Sigmoid colon (tissue), 7 donors: ENCODE results near the gene GRIK4. TPM values are rescaled to one million over a fixed set of nuclear protein-coding genes. Genes with fewer than 3 reads are reported as not detected.

Experiments
- DNase-seq: peaks from one replicate; pipeline ENCODE4 v3.0.0-alpha.2; 2019
- H3K27ac ChIP-seq, 4 donors: fragments of 200-600 bp; sonication (generic); one replicate each; pipeline ENCODE4 v1.5.1; 2016 to 2019; ENCODE audit warnings: mild to moderate bottlenecking in 1 of 4
- H3K27me3 ChIP-seq, 3 donors: fragments of 200-600 bp; sonication (generic); one replicate each; pipeline ENCODE4 v1.5.1; 2019; ENCODE audit warnings: mild to moderate bottlenecking in 1 of 3
- H3K36me3 ChIP-seq, 4 donors: fragments of 200-600 bp; sonication (generic); one replicate each; pipeline ENCODE4 v1.5.1; 2016 to 2019
- H3K4me1 ChIP-seq, 4 donors: fragments of 200-600 bp; sonication (generic); one replicate each; pipeline ENCODE4 v1.5.1; 2017 to 2019
- H3K4me3 ChIP-seq, 4 donors: fragments of 200-600 bp; sonication (generic); one replicate each; pipeline ENCODE4 v1.5.1; 2017 to 2019; ENCODE audit warnings: mild to moderate bottlenecking in 2 of 4, moderate library complexity in 1 of 4
- H3K9me3 ChIP-seq, 4 donors: fragments of 200-600 bp in 3 of 4; sonication (generic) in 3 of 4; one replicate each; pipeline versions ENCODE4 v1.5.1 to v1.6.1; 2013 to 2019
- EP300 ChIP-seq, 4 donors: sonication (generic); formaldehyde crosslinking; IDR thresholded peaks; one replicate each; pipeline ENCODE4 v1.6.1; 2017; ENCODE audit warnings: antibody characterized with exemption in 4 of 4
- POLR2A ChIP-seq, 2 donors: fragments of 450-650 bp; IDR thresholded peaks; one replicate each; pipeline ENCODE4 v1.6.1; 2016; ENCODE audit warnings: antibody characterized with exemption in 2 of 2, mild to moderate bottlenecking in 2 of 2, moderate library complexity in 2 of 2
- POLR2AphosphoS5 ChIP-seq, 4 donors: sonication (generic); formaldehyde crosslinking; IDR thresholded peaks; one replicate each; pipeline ENCODE4 v1.6.1; 2017; ENCODE audit warnings: antibody characterized with exemption in 4 of 4
- WGBS, 2 donors: extraction: QIAGEN DNeasy Blood & Tissue Kit; methylation state at CpG; one replicate each; pipeline ENCODE4 v1.1.7; 2013; 5-methylcytosine and 5-hydroxymethylcytosine counted together
- intact Hi-C: fragments of 100-400 bp; cut with DNase I; formaldehyde crosslinking; loops from one replicate; pipeline ENCODE4 v1.15.1; 2023
- polyA plus RNA-seq, 3 donors: library from polyadenylated mRNA; stranded (reverse); fragments of 200-250 nt; gene quantifications; one replicate each; pipeline ENCODE4 v1.2.3, GENCODE V29; 2013
- total RNA-seq, 4 donors: library from RNA; depleted of rRNA; stranded (reverse); fragments of >200 nt; gene quantifications; one replicate each; pipeline ENCODE4 v1.1.0, GENCODE V29; 2016
- TF ChIP-seq, protein P1 (sequence below), 4 experiments: fragments of 450-650 bp in 3 of 4; fragments of 200-600 bp in 1 of 4; IDR thresholded peaks; one replicate each; pipeline ENCODE4 v1.5.1; 2016 to 2019; ENCODE audit warnings: antibody characterized with exemption in 4 of 4, mild to moderate bottlenecking in 3 of 4, moderate library complexity in 2 of 4
- donor health status: healthy with polysubstance abuse.
- donor health status: Bipolar disorder and iron deficiency.
- donor health status: healthy.

Gene GRIK4
- total and polyA plus RNA-seq, 7 donors, result 0.10 to 0.36 (median 0.27) TPM; not detected in 4

DNA sequence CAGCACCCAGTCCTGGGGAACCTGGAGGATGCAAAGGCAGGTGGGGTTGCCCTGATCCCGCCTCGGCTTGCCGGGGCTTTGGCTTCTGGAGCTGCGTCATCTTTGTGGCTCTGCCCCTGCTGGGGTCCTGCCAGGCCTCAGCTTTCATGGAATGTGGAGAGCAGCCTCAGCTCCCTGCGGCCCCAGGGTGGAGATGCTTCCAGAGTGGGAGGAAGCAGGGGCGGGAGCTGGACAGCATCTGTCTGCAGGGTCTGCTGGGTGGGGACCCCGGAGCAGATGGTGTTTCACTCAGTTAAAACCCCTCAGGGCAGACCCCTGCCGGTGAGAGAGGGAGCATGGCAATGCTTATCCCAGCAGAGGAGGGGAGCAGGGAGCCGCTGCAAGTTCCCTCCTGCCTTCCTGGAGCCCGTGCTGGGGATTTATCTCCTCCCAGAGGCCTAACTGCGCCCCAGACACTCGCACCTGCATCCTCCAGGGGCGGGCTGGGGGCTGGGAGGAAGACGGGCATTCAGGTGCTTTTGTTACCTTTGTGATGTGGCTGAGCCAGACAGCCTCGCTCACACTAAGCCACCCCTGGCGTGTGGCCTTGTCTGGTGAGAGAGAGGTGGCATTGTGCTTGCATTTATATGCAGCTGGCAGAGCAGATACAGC is 15.7 kb downstream of the GRIK4 start:
- no peaks in the 10 kb centered on the region for H3K9me3 ChIP-seq
- DNase-seq, result no peak
- peaks cover 0 to 4% (median 0%) of the 10 kb centered on the region in 4 donors for H3K4me1 ChIP-seq
- WGBS, 2 donors, result 13 to 47% methylated on average over 16 of the region's 16 CpGs
- no peak overlapping the region for H3K4me3 ChIP-seq
- no peak overlapping the region for H3K27ac ChIP-seq
- intact Hi-C loops, result no loop called here
- H3K36me3 ChIP-seq, result no peaks in the 10 kb centered on the region
- TF ChIP-seq POLR2AphosphoS5 (IDR thresholded peaks at IDR 0.05), result no peak
- TF ChIP-seq POLR2A (IDR thresholded peaks at IDR 0.05), result no peak
- TF ChIP-seq EP300 (IDR thresholded peaks at IDR 0.05), result no peak
- TF ChIP-seq, protein P1, sequence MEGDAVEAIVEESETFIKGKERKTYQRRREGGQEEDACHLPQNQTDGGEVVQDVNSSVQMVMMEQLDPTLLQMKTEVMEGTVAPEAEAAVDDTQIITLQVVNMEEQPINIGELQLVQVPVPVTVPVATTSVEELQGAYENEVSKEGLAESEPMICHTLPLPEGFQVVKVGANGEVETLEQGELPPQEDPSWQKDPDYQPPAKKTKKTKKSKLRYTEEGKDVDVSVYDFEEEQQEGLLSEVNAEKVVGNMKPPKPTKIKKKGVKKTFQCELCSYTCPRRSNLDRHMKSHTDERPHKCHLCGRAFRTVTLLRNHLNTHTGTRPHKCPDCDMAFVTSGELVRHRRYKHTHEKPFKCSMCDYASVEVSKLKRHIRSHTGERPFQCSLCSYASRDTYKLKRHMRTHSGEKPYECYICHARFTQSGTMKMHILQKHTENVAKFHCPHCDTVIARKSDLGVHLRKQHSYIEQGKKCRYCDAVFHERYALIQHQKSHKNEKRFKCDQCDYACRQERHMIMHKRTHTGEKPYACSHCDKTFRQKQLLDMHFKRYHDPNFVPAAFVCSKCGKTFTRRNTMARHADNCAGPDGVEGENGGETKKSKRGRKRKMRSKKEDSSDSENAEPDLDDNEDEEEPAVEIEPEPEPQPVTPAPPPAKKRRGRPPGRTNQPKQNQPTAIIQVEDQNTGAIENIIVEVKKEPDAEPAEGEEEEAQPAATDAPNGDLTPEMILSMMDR (IDR thresholded peaks at IDR 0.05), result no peak
- peaks cover 0 to 11% (median 0%) of the 10 kb centered on the region in 3 donors for H3K27me3 ChIP-seq

DNA sequence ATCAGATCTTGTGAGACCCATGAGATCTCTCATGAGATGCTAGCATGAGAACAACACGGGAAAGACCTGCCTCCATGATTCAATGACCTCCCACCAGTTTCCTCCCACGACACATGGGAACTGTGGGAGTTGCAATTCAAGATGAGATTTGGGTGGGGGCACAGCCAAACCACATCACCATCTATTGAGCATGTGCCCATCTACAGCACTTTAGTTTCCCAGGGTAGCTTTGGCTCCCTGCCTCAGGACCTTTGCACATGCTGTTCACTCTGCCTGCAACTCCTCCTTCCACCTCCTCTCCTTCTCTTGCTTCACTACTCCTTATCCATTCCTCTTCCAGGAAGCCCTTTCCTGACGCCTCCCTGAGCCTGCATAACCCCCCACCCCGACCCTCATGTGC is 17.2 kb downstream of the GRIK4 start:
- intact Hi-C loops, result no loop called here
- DNase-seq, result no peak
- H3K4me3 ChIP-seq, result no peak overlapping the region
- TF ChIP-seq POLR2A (IDR thresholded peaks at IDR 0.05) (no peak), POLR2AphosphoS5 (IDR thresholded peaks at IDR 0.05) (no peak), EP300 (IDR thresholded peaks at IDR 0.05) (no peak)
- TF ChIP-seq, protein P1 (IDR thresholded peaks at IDR 0.05), result no peak
- H3K27me3 ChIP-seq, result peaks cover 0 to 11% (median 0%) of the 10 kb centered on the region in 3 donors
- H3K36me3 ChIP-seq, result no peaks in the 10 kb centered on the region
- no peak overlapping the region for H3K27ac ChIP-seq
- no peaks in the 10 kb centered on the region for H3K9me3 ChIP-seq
- peaks cover 0 to 8% (median 4%) of the 10 kb centered on the region in 4 donors for H3K4me1 ChIP-seq
- WGBS, 2 donors, result 84 to 91% methylated on average over 4 of the region's 4 CpGs

DNA sequence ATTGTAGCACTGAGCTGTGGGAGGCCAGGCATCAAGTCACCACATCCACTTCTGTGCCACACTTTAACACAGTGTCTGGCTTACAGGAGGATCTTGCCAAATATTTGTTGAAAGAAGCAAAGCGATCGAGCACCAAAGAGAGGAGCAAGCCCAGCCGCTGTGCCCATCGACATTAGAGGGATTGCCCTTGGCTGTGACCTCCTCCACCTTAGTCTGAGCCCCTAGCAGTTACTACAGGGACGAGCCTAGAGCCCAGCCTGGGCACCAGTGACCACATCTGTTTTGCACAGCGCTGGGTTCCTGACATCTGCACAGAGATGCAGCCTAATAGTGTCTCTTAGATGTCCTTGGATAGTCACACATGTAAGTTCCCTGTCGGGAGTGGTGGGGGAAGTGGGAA is 17.7 kb downstream of the GRIK4 start:
- WGBS, 2 donors, result 82 to 89% methylated on average over 7 of the region's 7 CpGs
- Histone ChIP-seq H3K4me1 (peaks cover 0 to 8% (median 4%) of the 10 kb centered on the region in 4 donors), H3K9me3 (no peaks in the 10 kb centered on the region), H3K36me3 (no peaks in the 10 kb centered on the region), H3K27ac (no peak overlapping the region), H3K27me3 (peaks cover 0 to 11% (median 0%) of the 10 kb centered on the region in 3 donors), H3K4me3 (no peak overlapping the region)
- TF ChIP-seq POLR2AphosphoS5 (IDR thresholded peaks at IDR 0.05) (no peak), POLR2A (IDR thresholded peaks at IDR 0.05) (no peak), EP300 (IDR thresholded peaks at IDR 0.05) (no peak)
- TF ChIP-seq, protein P1 (IDR thresholded peaks at IDR 0.05), result no peak
- intact Hi-C loops, result no loop called here
- no peak for DNase-seq

DNA sequence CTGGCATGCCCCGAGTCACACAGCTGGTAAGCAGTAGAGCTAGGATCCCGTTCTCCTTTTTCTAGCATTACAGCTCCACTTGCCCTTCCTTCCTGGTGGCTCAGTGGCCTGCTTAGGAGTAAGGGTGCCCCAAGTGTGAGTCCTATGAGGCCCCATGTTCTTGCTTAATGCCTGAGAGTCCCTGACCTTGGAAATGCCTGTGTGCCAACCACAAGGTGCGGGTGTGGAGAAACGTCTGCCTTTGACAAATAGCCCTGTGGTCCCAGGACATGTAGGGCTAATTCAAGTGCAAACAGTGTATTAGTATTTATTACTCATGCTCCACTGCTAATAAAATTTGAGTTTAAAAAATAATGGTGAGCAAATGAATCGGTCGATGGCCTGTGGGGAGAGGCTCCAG is 18.4 kb downstream of the GRIK4 start:
- H3K27me3 ChIP-seq, result peaks cover 0 to 11% (median 0%) of the 10 kb centered on the region in 3 donors
- no peaks in the 10 kb centered on the region for H3K9me3 ChIP-seq
- no peak overlapping the region for H3K4me3 ChIP-seq
- peaks cover 0 to 8% (median 4%) of the 10 kb centered on the region in 4 donors for H3K4me1 ChIP-seq
- no peaks in the 10 kb centered on the region for H3K36me3 ChIP-seq
- intact Hi-C loops, result no loop called here
- DNase-seq, result no peak
- TF ChIP-seq EP300 (IDR thresholded peaks at IDR 0.05) (no peak), POLR2A (IDR thresholded peaks at IDR 0.05) (no peak), POLR2AphosphoS5 (IDR thresholded peaks at IDR 0.05) (no peak)
- TF ChIP-seq, protein P1 (IDR thresholded peaks at IDR 0.05), result no peak
- 54 to 82% methylated on average over 6 of the region's 6 CpGs for WGBS, 2 donors
- no peak overlapping the region for H3K27ac ChIP-seq
